Neutrophil (primary cell): ENCODE results near the gene ADRA1B.

Experiments
- H3K27ac ChIP-seq: fragments of 200-600 bp; sonication (generic); 2 replicates; pipeline ENCODE4 v1.5.1; 2016; ENCODE audit warnings: mild to moderate bottlenecking, moderate library complexity
- H3K27me3 ChIP-seq: fragments of 200-600 bp; sonication (generic); 2 replicates; pipeline ENCODE4 v1.6.0; 2016; ENCODE audit warnings: mild to moderate bottlenecking
- H3K36me3 ChIP-seq: fragments of 200-600 bp; sonication (generic); 2 replicates; pipeline ENCODE4 v1.5.1; 2017
- H3K4me1 ChIP-seq, 2 experiments: fragments of 200-600 bp in 1 of 2; sonication (generic) in 1 of 2; 1 replicate in 1 of 2; 2 replicates in 1 of 2; pipeline versions ENCODE4 v1.5.1 to v1.6.1; 2013 to 2016; ENCODE audit warnings: low read depth in 1 of 2, low read length in 1 of 2, mild to moderate bottlenecking in 1 of 2, moderate library complexity in 1 of 2; ENCODE audit not compliant: control insufficient read depth in 1 of 2, insufficient read depth in 1 of 2
- H3K4me3 ChIP-seq, 2 experiments: fragments of 200-600 bp in 1 of 2; sonication (generic) in 1 of 2; 1 replicate in 1 of 2; 2 replicates in 1 of 2; pipeline ENCODE4 v1.5.1; 2013 to 2016; ENCODE audit warnings: low read depth in 1 of 2, low read length in 1 of 2, mild to moderate bottlenecking in 1 of 2, moderate library complexity in 1 of 2
- H3K9me3 ChIP-seq: fragments of 200-600 bp; sonication (generic); 2 replicates; pipeline ENCODE4 v1.5.1; 2016
- TF ChIP-seq, protein P1 (sequence below): fragments of 200-600 bp; sonication (generic); IDR thresholded peaks from 2 replicates; pipeline ENCODE4 v1.5.1; 2016; ENCODE audit warnings: antibody characterized with exemption

Gene ADRA1B

DNA sequence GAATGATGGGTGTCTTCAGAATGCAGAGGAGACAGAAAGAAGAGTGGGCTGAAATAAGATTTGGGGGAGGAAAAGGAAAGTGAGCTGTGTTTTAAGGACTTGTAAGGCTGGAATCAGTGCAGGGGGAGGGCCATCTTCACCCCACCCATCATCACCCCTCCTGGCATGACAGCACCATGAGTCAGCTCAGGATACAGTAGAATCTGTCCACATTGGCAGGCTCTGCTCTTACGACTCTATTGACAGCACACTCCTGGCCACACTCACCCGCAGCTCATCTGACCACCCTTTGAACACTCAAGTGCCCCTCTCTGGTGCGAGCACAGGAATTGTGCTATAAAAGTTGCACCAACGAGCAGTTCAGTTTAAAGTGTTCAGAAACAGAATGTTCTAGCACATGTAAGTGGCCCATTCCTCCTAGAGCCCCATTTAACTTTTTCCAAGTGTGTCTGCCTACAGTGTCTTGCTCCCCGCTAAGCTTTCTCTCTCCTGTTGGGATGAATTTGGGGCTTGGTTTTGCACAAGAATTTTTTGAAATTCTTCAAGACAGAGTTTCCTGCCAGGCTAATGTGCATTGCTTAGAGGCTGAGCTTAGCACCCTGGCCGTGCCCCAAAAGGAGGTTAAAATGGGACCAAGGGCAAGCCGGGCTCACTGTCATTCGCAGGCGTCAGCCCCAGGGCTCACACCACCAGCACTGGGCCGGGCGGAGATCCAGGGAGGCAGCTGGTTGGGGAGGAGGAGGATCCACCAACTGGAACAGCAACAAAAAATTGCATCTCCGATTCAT lies 12.0 kb downstream of the ADRA1B start:
- Histone ChIP-seq H3K4me3 (no peak overlapping the region), H3K4me1 (no peaks in the 10 kb centered on the region), H3K9me3 (no peaks in the 10 kb centered on the region), H3K36me3 (no peaks in the 10 kb centered on the region), H3K27me3 (peaks cover 60% of the 10 kb centered on the region), H3K27ac (no peak overlapping the region)
- TF ChIP-seq, protein P1, sequence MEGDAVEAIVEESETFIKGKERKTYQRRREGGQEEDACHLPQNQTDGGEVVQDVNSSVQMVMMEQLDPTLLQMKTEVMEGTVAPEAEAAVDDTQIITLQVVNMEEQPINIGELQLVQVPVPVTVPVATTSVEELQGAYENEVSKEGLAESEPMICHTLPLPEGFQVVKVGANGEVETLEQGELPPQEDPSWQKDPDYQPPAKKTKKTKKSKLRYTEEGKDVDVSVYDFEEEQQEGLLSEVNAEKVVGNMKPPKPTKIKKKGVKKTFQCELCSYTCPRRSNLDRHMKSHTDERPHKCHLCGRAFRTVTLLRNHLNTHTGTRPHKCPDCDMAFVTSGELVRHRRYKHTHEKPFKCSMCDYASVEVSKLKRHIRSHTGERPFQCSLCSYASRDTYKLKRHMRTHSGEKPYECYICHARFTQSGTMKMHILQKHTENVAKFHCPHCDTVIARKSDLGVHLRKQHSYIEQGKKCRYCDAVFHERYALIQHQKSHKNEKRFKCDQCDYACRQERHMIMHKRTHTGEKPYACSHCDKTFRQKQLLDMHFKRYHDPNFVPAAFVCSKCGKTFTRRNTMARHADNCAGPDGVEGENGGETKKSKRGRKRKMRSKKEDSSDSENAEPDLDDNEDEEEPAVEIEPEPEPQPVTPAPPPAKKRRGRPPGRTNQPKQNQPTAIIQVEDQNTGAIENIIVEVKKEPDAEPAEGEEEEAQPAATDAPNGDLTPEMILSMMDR, result no peak

DNA sequence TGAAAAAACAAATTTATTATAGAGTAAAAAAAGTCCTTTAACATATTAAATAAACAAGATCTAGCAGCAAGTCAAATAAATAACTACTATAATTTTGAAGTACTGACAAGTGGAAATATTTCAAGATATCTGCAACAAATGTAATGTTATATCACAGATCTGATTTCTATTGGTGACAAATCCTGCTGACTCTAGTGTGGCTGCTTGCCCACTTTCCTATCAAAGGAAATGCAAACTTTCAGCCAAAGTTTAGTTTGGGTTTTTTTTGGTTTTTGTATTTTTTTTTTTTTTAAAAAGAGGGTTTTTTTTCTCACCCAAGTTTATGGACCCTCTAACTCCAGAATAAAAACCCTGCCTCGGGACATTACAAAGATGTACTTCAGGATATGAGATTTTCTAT lies 12.9 kb downstream of the ADRA1B start:
- peaks cover 53% of the 10 kb centered on the region for H3K27me3 ChIP-seq
- no peak overlapping the region for H3K4me3 ChIP-seq
- no peak overlapping the region for H3K27ac ChIP-seq
- H3K36me3 ChIP-seq, result no peaks in the 10 kb centered on the region
- no peaks in the 10 kb centered on the region for H3K4me1 ChIP-seq
- H3K9me3 ChIP-seq, result no peaks in the 10 kb centered on the region
- TF ChIP-seq, protein P1, result no peak

DNA sequence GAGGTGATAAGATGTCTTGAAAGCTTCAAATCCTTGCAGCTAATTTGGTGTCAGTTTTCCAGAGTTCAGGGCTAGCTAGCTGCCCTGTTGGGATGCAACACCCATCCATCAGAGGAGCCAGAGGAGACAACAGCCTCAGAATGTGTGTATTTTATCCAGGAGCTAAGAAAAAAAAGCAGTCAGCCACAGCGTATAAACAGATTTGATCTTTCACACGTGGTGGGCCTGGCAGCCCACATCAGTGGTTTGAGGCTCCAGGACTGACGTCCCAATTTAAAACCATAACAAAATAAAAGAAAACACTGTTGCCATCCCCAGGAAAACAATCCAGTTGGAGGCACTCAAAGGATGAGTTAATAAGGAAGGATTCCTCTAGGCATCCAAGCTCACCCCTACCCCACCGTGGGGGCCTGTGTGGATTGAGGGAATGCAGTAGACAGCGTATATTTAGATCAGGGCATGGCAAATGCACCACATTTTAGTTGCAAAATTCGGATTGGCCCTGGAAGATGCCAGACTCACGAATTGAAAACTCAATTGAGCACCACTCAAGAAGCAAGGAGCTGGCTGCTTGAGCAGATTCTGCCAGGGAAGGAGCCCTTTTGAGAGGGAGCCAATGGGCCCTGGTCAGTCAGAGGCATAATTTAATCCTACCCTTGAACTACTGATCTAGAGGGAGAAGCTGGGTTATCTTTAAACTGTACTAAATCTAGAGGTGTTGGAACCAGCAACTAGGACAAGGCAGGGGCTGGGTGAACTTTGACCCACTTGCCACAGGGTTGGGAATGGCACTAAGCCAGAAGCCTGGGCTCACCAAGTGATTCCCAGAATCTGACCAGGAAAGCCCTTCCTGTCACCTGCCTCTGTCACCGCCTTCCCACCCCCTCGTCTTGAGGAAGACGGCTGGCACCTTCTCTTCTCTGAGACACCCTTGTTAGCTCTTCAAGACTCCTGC lies 17.5 kb downstream of the ADRA1B start:
- Histone ChIP-seq H3K4me3 (no peak overlapping the region), H3K9me3 (no peaks in the 10 kb centered on the region), H3K27ac (no peak overlapping the region), H3K36me3 (no peaks in the 10 kb centered on the region), H3K4me1 (no peaks in the 10 kb centered on the region), H3K27me3 (peaks cover 18% of the 10 kb centered on the region)
- TF ChIP-seq, protein P1, result no peak

DNA sequence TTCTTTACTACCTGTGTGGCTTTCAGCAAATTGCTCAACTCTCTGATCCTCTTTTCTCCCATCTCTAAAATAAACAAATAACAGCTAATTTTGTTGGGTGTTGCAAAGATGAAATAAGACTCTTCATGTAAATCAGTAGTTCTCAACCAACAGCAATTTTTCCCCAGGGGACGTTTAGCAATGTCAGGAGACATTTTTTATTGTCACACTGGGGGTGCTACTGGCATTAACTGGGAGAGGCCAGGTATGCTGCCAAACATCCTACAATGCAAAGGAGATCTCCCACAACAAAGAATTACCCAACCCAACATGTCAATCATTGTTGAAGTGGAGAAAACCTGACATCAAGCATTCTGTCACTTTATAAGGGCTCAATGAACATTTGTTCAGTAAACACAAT lies 19.7 kb downstream of the ADRA1B start:
- H3K27ac ChIP-seq, result no peak overlapping the region
- peaks cover 8% of the 10 kb centered on the region for H3K27me3 ChIP-seq
- TF ChIP-seq, protein P1, result no peak
- no peaks in the 10 kb centered on the region for H3K4me1 ChIP-seq
- H3K9me3 ChIP-seq, result no peaks in the 10 kb centered on the region
- no peak overlapping the region for H3K4me3 ChIP-seq
- no peaks in the 10 kb centered on the region for H3K36me3 ChIP-seq

DNA sequence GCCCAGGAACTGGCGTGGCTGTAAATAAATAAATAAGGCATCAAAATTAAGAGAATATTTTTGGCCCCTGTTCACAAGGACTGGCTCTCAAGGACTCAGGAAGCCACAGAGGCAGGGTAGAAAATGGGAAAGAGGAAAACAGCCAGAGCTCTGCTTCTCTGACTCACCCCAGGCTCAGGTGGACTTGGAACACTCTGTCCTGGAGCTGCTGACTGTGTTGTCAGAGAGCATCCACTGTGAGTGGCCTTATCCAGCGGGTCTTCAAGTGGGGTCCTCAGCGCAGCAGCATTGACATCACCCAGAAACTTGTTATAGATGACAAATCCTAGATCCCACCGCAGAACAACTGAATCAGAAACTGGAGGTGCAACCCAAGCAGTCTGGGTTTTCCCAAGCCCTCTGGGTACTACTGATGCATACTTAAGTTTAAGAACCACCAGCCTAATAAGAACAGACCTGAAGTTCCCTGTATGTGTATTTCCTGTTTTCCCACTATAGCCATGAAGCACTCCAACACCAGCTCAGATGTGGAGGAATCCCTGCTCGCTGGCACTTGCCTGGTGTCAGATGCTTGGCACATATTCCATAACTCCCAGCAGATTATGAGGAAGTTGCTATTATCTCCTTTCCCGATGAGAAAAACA lies 20.5 kb downstream of the ADRA1B start:
- H3K27ac ChIP-seq, result no peak overlapping the region
- H3K27me3 ChIP-seq, result peaks cover 8% of the 10 kb centered on the region

More for the DNA sequence above, 20.5 kb downstream of the ADRA1B start:
- H3K4me3 ChIP-seq, result no peak overlapping the region
- TF ChIP-seq, protein P1, result no peak
- H3K4me1 ChIP-seq, result no peaks in the 10 kb centered on the region
- no peaks in the 10 kb centered on the region for H3K9me3 ChIP-seq
- no peaks in the 10 kb centered on the region for H3K36me3 ChIP-seq
